Effector memory CD8-positive, alpha-beta T cell (primary cell): ENCODE results near the gene CRELD2.

Source experiments
- ATAC-seq: fragments of 150-1000 bp; cut with Tn5 transposase; replicated peaks from 2 replicates; pipeline ENCODE4 v1.10.0; 2021; ENCODE audit warnings: mild to moderate bottlenecking, moderate library complexity
- DNase-seq, 3 experiments: peaks; one replicate each; pipeline ENCODE4 v3.0.0; 2021
- H3K27ac Mint-ChIP-seq, 2 donors: one replicate each; pipeline ENCODE4 v1.8.0; 2022; ENCODE audit warnings: mild to moderate bottlenecking in 2 of 2, mixed read lengths in 2 of 2, moderate library complexity in 2 of 2
- H3K27me3 Mint-ChIP-seq, 2 donors: one replicate each; pipeline ENCODE4 v1.8.0; 2022; ENCODE audit warnings: mixed read lengths in 2 of 2
- H3K36me3 Mint-ChIP-seq: one replicate; pipeline ENCODE4 v1.8.0; 2022; ENCODE audit warnings: mild to moderate bottlenecking, moderate library complexity, mixed read lengths; ENCODE audit not compliant: insufficient read depth
- H3K4me1 Mint-ChIP-seq, 2 donors: one replicate each; pipeline ENCODE4 v1.8.0; 2022; ENCODE audit warnings: low read depth in 2 of 2, mixed read lengths in 2 of 2
- H3K4me3 Mint-ChIP-seq, 2 donors: one replicate each; pipeline ENCODE4 v1.8.0; 2022; ENCODE audit warnings: mild to moderate bottlenecking in 2 of 2, mixed read lengths in 2 of 2, moderate library complexity in 2 of 2
- H3K9me3 Mint-ChIP-seq, 2 donors: one replicate each; pipeline ENCODE4 v1.8.0; 2022; ENCODE audit warnings: mixed read lengths in 2 of 2
- total RNA-seq, 9 experiments: gene quantifications; one replicate each; lab custom pipeline; 2026; lab: John Stamatoyannopoulos, UW

The CRELD2 gene
- 24.9 to 62.1 (median 45.6) reads per million in 9 experiments for total RNA-seq

GRCh38 chr22:49917974-49918910, at the start of gene CRELD2, which contains the start of gene ALG12:
Gene CRELD2, plus strand, starts transcription at chr22:49918634. Its CDS starts 136 bp downstream, at chr22:49918770.
Gene ALG12, minus strand, starts transcription at chr22:49918438. Its CDS starts 4,673 bp downstream, at chr22:49913765.
- DNase-seq (peak; percentile 94 to 95 (median 94)), ATAC-seq (peak; percentile 95)
- no peaks in the 10 kb centered on the region for H3K9me3 Mint-ChIP-seq
- peak within 1 kb of the TSS; percentile 71 to 79 for H3K27ac Mint-ChIP-seq
- H3K4me3 Mint-ChIP-seq: peak within 1 kb of the TSS; percentile 85 to 92
- no peaks in the 10 kb centered on the region for H3K27me3 Mint-ChIP-seq
- peaks cover 9% of the 10 kb centered on the region for H3K36me3 Mint-ChIP-seq
- peaks cover 12 to 20% of the 10 kb centered on the region in 2 donors for H3K4me1 Mint-ChIP-seq

GRCh38 chr22:49869086-49869830, 49.2 kb upstream of the CRELD2 start:
- no peaks in the 10 kb centered on the region for H3K9me3 Mint-ChIP-seq

GRCh38 chr22:49869845-49870712, 48.4 kb upstream of the CRELD2 start:
- peaks cover 60 to 74% of the 10 kb centered on the region in 2 donors for H3K4me1 Mint-ChIP-seq

More at GRCh38 chr22:49869086-49869830, 49.2 kb upstream of the CRELD2 start:
- DNase-seq: no peak
- ATAC-seq: no peak
- Mint-ChIP-seq H3K4me1 (peaks cover 60 to 72% of the 10 kb centered on the region in 2 donors), H3K36me3 (peaks cover 27% of the 10 kb centered on the region), H3K27me3 (no peaks in the 10 kb centered on the region), H3K27ac (peak overlapping the region; percentile 91 to 94), H3K4me3 (peak overlapping the region; percentile 77 to 79)

GRCh38 chr22:49871482-49871881, 47.0 kb upstream of the CRELD2 start:
- Mint-ChIP-seq H3K4me3 (no peak overlapping the region), H3K27ac (peak overlapping the region in 1 of 2 donors; percentile 51), H3K4me1 (peaks cover 55 to 69% of the 10 kb centered on the region in 2 donors), H3K36me3 (peaks cover 27% of the 10 kb centered on the region), H3K9me3 (no peaks in the 10 kb centered on the region), H3K27me3 (no peaks in the 10 kb centered on the region)
- ATAC-seq (no peak), DNase-seq (no peak)

More at GRCh38 chr22:49869845-49870712, 48.4 kb upstream of the CRELD2 start:
- Mint-ChIP-seq H3K27ac (peak overlapping the region; percentile 91 to 94), H3K27me3 (no peaks in the 10 kb centered on the region), H3K9me3 (no peaks in the 10 kb centered on the region), H3K36me3 (peaks cover 27% of the 10 kb centered on the region), H3K4me3 (peak overlapping the region; percentile 77 to 79)
- ATAC-seq: peak; percentile 65
- peak; percentile 42 to 56 (median 42) for DNase-seq

- H3K36me3 Mint-ChIP-seq: peaks cover 26% of the 10 kb centered on the region
These were observed 46.1 kb upstream of the CRELD2 start for GRCh38 chr22:49872347-49872746.

GRCh38 chr22:49873228-49873940, 45.0 kb upstream of the CRELD2 start:
- H3K36me3 Mint-ChIP-seq: peaks cover 25% of the 10 kb centered on the region
- DNase-seq: no peak
- H3K9me3 Mint-ChIP-seq: no peaks in the 10 kb centered on the region
- peak overlapping the region; percentile 36 to 40 for H3K4me3 Mint-ChIP-seq
- ATAC-seq: no peak
- H3K4me1 Mint-ChIP-seq: peaks cover 40 to 57% of the 10 kb centered on the region in 2 donors
- H3K27ac Mint-ChIP-seq: peak overlapping the region; percentile 77 to 82
- no peaks in the 10 kb centered on the region for H3K27me3 Mint-ChIP-seq

More at GRCh38 chr22:49872347-49872746, 46.1 kb upstream of the CRELD2 start:
- Mint-ChIP-seq H3K27me3 (no peaks in the 10 kb centered on the region), H3K4me3 (no peak overlapping the region), H3K9me3 (no peaks in the 10 kb centered on the region), H3K27ac (peak overlapping the region in 1 of 2 donors; percentile 51), H3K4me1 (peaks cover 48 to 62% of the 10 kb centered on the region in 2 donors)
- no peak for ATAC-seq
- no peak for DNase-seq

- Mint-ChIP-seq H3K9me3 (no peaks in the 10 kb centered on the region), H3K27ac (peak overlapping the region in 1 of 2 donors; percentile 12), H3K36me3 (peaks cover 10% of the 10 kb centered on the region), H3K4me3 (no peak overlapping the region), H3K27me3 (no peaks in the 10 kb centered on the region), H3K4me1 (peaks cover 34 to 49% of the 10 kb centered on the region in 2 donors)
- ATAC-seq (no peak), DNase-seq (no peak)
These were observed 40.8 kb upstream of the CRELD2 start for GRCh38 chr22:49877642-49878041.

- H3K4me1 Mint-ChIP-seq: peaks cover 31 to 52% of the 10 kb centered on the region in 2 donors
These were observed 40.2 kb upstream of the CRELD2 start for GRCh38 chr22:49878206-49878605.

GRCh38 chr22:49879871-49880270, 38.6 kb upstream of the CRELD2 start:
- peaks cover 29 to 53% of the 10 kb centered on the region in 2 donors for H3K4me1 Mint-ChIP-seq
- peaks cover 25% of the 10 kb centered on the region for H3K36me3 Mint-ChIP-seq
- H3K9me3 Mint-ChIP-seq: no peaks in the 10 kb centered on the region
- H3K27me3 Mint-ChIP-seq: no peaks in the 10 kb centered on the region
- ATAC-seq (no peak), DNase-seq (no peak)
- H3K4me3 Mint-ChIP-seq: peak overlapping the region; percentile 66 to 67
- H3K27ac Mint-ChIP-seq: peak overlapping the region; percentile 38 to 81

More at GRCh38 chr22:49878206-49878605, 40.2 kb upstream of the CRELD2 start:
- peak overlapping the region in 1 of 2 donors; percentile 62 for H3K27ac Mint-ChIP-seq
- H3K4me3 Mint-ChIP-seq: no peak overlapping the region
- DNase-seq: no peak
- H3K36me3 Mint-ChIP-seq: peaks cover 13% of the 10 kb centered on the region
- no peak for ATAC-seq
- no peaks in the 10 kb centered on the region for H3K9me3 Mint-ChIP-seq
- H3K27me3 Mint-ChIP-seq: no peaks in the 10 kb centered on the region

GRCh38 chr22:49880281-49880680, 38.2 kb upstream of the CRELD2 start:
- Mint-ChIP-seq H3K36me3 (peaks cover 29% of the 10 kb centered on the region), H3K4me3 (peak overlapping the region; percentile 66 to 67), H3K4me1 (peaks cover 29 to 50% of the 10 kb centered on the region in 2 donors), H3K9me3 (no peaks in the 10 kb centered on the region), H3K27me3 (no peaks in the 10 kb centered on the region), H3K27ac (peak overlapping the region; percentile 38 to 81)
- ATAC-seq (peak; percentile 85), DNase-seq (peak in 2 of 3 experiments; percentile 21 to 31)

GRCh38 chr22:49881856-49882255, 36.6 kb upstream of the CRELD2 start:
- peaks cover 28 to 43% of the 10 kb centered on the region in 2 donors for H3K4me1 Mint-ChIP-seq
- ATAC-seq (no peak), DNase-seq (no peak)
- H3K9me3 Mint-ChIP-seq: no peaks in the 10 kb centered on the region
- peak overlapping the region in 1 of 2 donors; percentile 33 for H3K4me3 Mint-ChIP-seq
- no peaks in the 10 kb centered on the region for H3K27me3 Mint-ChIP-seq
- peak overlapping the region in 1 of 2 donors; percentile 59 for H3K27ac Mint-ChIP-seq
- H3K36me3 Mint-ChIP-seq: peaks cover 42% of the 10 kb centered on the region
